Upper lobe of left lung (tissue), 4 donors: ENCODE measurements around the gene AGAP3.

ENCODE experiments used
- POLR2A ChIP-seq, 4 donors: fragments of 450-650 bp; IDR thresholded peaks; one replicate each; pipeline ENCODE4 v1.5.1; 2016 to 2017; ENCODE audit warnings: antibody characterized with exemption in 4 of 4, mild to moderate bottlenecking in 2 of 4
- TF ChIP-seq, protein P1 (sequence below), 6 experiments: fragments of 450-650 bp in 4 of 6; fragments of 200-600 bp in 2 of 6; sonication (generic) in 2 of 6; IDR thresholded peaks; one replicate each; pipeline ENCODE4 v1.5.1; 2016 to 2019; ENCODE audit warnings: antibody characterized with exemption in 6 of 6

- TF ChIP-seq, protein P1, sequence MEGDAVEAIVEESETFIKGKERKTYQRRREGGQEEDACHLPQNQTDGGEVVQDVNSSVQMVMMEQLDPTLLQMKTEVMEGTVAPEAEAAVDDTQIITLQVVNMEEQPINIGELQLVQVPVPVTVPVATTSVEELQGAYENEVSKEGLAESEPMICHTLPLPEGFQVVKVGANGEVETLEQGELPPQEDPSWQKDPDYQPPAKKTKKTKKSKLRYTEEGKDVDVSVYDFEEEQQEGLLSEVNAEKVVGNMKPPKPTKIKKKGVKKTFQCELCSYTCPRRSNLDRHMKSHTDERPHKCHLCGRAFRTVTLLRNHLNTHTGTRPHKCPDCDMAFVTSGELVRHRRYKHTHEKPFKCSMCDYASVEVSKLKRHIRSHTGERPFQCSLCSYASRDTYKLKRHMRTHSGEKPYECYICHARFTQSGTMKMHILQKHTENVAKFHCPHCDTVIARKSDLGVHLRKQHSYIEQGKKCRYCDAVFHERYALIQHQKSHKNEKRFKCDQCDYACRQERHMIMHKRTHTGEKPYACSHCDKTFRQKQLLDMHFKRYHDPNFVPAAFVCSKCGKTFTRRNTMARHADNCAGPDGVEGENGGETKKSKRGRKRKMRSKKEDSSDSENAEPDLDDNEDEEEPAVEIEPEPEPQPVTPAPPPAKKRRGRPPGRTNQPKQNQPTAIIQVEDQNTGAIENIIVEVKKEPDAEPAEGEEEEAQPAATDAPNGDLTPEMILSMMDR (IDR thresholded peaks at IDR 0.05): no peak
- TF ChIP-seq POLR2A (IDR thresholded peaks at IDR 0.05): no peak
Measured at GRCh38 chr7:151043959-151044358, 42.3 kb upstream of the AGAP3 start.
